ENCODE data around the gene ZNF260.

The ZNF260 gene

GRCh38 chr19:36489920-36490415, 38.1 kb downstream of the ZNF260 start:
- DNase-seq (ENCODE audit: low read depth in 2 of 2), result peak; percentile 84 to 86

- peak; percentile 92 to 93 for DNase-seq (ENCODE audit: low read depth in 2 of 2)
Observed at GRCh38 chr19:36489118-36489919, 38.8 kb downstream of the ZNF260 start, which contains the start of gene ZNF566. ZNF566 (minus strand) TSS chr19:36489561; CDS start chr19:36476557, 13,004 bp downstream.

GRCh38 chr19:36488846-36489117, 39.3 kb downstream of the ZNF260 start:
- DNase-seq (ENCODE audit: low read depth in 2 of 2), result no peak

- no peak for DNase-seq (ENCODE audit: low read depth in 2 of 2)
Observed at GRCh38 chr19:36488118-36488845, 39.8 kb downstream of the ZNF260 start.

GRCh38 chr19:36483653-36484052, 44.4 kb downstream of the ZNF260 start:
- no peak for DNase-seq (ENCODE audit: low read depth in 2 of 2)

- no peak for DNase-seq (ENCODE audit: low read depth in 2 of 2)
Observed at GRCh38 chr19:36482876-36483275, 45.2 kb downstream of the ZNF260 start.

All from fibroblast of skin of left biceps (primary cell).